IMR-90 (cell line): ENCODE data around the gene KIF13A. TPM values are rescaled to one million over a fixed set of nuclear protein-coding genes. Genes with fewer than 3 reads are reported as not detected.
A peak's percentile ranks its signal among the peaks of the same experiment; 100 is the strongest.

Experiments
- ATAC-seq: fragments of 200-7000 bp; cut with Tn5 transposase; 2 replicates; pipeline ENCODE4 v1.9.1; 2020; ENCODE audit warnings: low read depth, mild to moderate bottlenecking, moderate library complexity
- BruUV-seq: library from RNA; stranded (reverse); fragments of 400-500 nt; replicated peaks from 2 replicates; lab custom pipeline; 2021; lab: Mats Ljungman, UMichigan
- CTCF ChIA-PET: fragments of 300-600 bp; formaldehyde crosslinking; extraction: SDS; loops from one replicate; lab custom pipeline; 2021; ENCODE audit warnings: antibody characterized with exemption; lab: Yijun Ruan, JAX
- POLR2A ChIA-PET: fragments of 300-600 bp; sonication (Branson Sonifier 250); formaldehyde crosslinking; loops from one replicate; lab custom pipeline; 2022; ENCODE audit warnings: antibody characterized with exemption; ENCODE audit not compliant: unreplicated experiment; lab: Charles Lee
- DNase-seq: peaks from one replicate; pipeline ENCODE4 v3.0.0; 2013
- H2AFZ ChIP-seq: replicated peaks from 2 replicates; pipeline ENCODE3; 2013; ENCODE audit warnings: low read length, mild to moderate bottlenecking; ENCODE audit not compliant: poor library complexity
- H2AK5ac ChIP-seq: 2 replicates; pipeline ENCODE4 v1.6.1; 2013; ENCODE audit warnings: low read depth, low read length, inconsistent platforms
- H2AK9ac ChIP-seq: replicated peaks from 2 replicates; pipeline ENCODE3; 2013; ENCODE audit warnings: mild to moderate bottlenecking, low read depth, low read length, moderate library complexity; ENCODE audit not compliant: poor library complexity
- H2BK120ac ChIP-seq: 2 replicates; pipeline ENCODE4 v1.6.1; 2013; ENCODE audit warnings: low read depth, low read length, inconsistent platforms
- H2BK15ac ChIP-seq: 3 replicates; pipeline ENCODE4 v1.6.1; 2013; ENCODE audit warnings: low read depth, low read length, inconsistent platforms
- H2BK20ac ChIP-seq: 2 replicates; pipeline ENCODE4 v1.6.1; 2013; ENCODE audit warnings: low read depth, mild to moderate bottlenecking, inconsistent platforms, low read length, moderate library complexity
- H2BK5ac ChIP-seq: 2 replicates; pipeline ENCODE4 v1.6.1; 2013; ENCODE audit warnings: mild to moderate bottlenecking, low read depth, low read length, inconsistent platforms; ENCODE audit not compliant: poor library complexity, severe bottlenecking
- H3K14ac ChIP-seq: replicated peaks from 2 replicates; pipeline ENCODE4 v1.6.1; 2013; ENCODE audit warnings: low read depth, low read length, inconsistent platforms
- H3K18ac ChIP-seq: 2 replicates; pipeline ENCODE4 v1.6.1; 2013; ENCODE audit warnings: low read depth, low read length, control low read depth
- H3K23ac ChIP-seq: 2 replicates; pipeline ENCODE4 v1.6.1; 2013; ENCODE audit warnings: low read depth, low read length, inconsistent platforms
- H3K27ac ChIP-seq: 2 replicates; pipeline ENCODE4 v1.5.1; 2013; ENCODE audit warnings: mild to moderate bottlenecking, control low read depth, low read length; ENCODE audit not compliant: insufficient read depth
- H3K27me3 ChIP-seq: 2 replicates; pipeline ENCODE4 v1.6.1; 2013; ENCODE audit warnings: low read length; ENCODE audit not compliant: control insufficient read depth, insufficient read depth
- H3K36me3 ChIP-seq: 2 replicates; pipeline ENCODE4 v1.6.1; 2013; ENCODE audit warnings: low read length, mixed read lengths; ENCODE audit not compliant: control insufficient read depth, insufficient read depth
- H3K4ac ChIP-seq: 2 replicates; pipeline ENCODE4 v1.6.1; 2013; ENCODE audit warnings: low read depth, low read length, inconsistent platforms
- H3K4me1 ChIP-seq: 2 replicates; pipeline ENCODE4 v1.6.1; 2013; ENCODE audit warnings: low read length, mixed read lengths; ENCODE audit not compliant: control insufficient read depth, insufficient read depth
- H3K4me2 ChIP-seq: 2 replicates; pipeline ENCODE4 v1.6.1; 2013; ENCODE audit warnings: low read depth, mild to moderate bottlenecking, control low read depth, low read length, moderate library complexity
- H3K4me3 ChIP-seq: 2 replicates; pipeline ENCODE4 v1.5.1; 2013; ENCODE audit warnings: low read depth, mild to moderate bottlenecking, control low read depth, low read length, moderate library complexity; ENCODE audit not compliant: insufficient read depth
- H3K56ac ChIP-seq: 2 replicates; pipeline ENCODE4 v1.6.1; 2013; ENCODE audit warnings: low read length, inconsistent platforms; ENCODE audit not compliant: insufficient read depth; ENCODE audit errors: extremely low read depth
- H3K79me1 ChIP-seq, 2 experiments: 2 replicates each; pipeline ENCODE4 v1.6.1; 2013; ENCODE audit warnings: low read length in 2 of 2, inconsistent platforms in 1 of 2, low read depth in 1 of 2
- H3K9ac ChIP-seq: 2 replicates; pipeline ENCODE4 v1.6.1; 2013; ENCODE audit warnings: low read depth, low read length, control low read depth
- H3K9me1 ChIP-seq: 2 replicates; pipeline ENCODE4 v1.6.1; 2013; ENCODE audit warnings: low read length, inconsistent platforms; ENCODE audit not compliant: insufficient read depth
- H3K9me3 ChIP-seq: 2 replicates; pipeline ENCODE4 v1.6.1; 2013; ENCODE audit warnings: low read length; ENCODE audit not compliant: control insufficient read depth, insufficient read depth
- H4K20me1 ChIP-seq: 2 replicates; pipeline ENCODE4 v1.6.1; 2013; ENCODE audit warnings: low read length, inconsistent platforms; ENCODE audit not compliant: insufficient read depth
- H4K5ac ChIP-seq: 2 replicates; pipeline ENCODE4 v1.6.1; 2013; ENCODE audit warnings: mild to moderate bottlenecking, low read depth, low read length, control low read depth
- H4K8ac ChIP-seq, 2 experiments: 2 replicates each; pipeline ENCODE4 v1.6.1; 2013; ENCODE audit warnings: low read depth in 2 of 2, low read length in 2 of 2, control low read depth in 1 of 2, inconsistent platforms in 1 of 2
- H4K91ac ChIP-seq: 2 replicates; pipeline ENCODE4 v1.6.1; 2013; ENCODE audit warnings: low read depth, low read length, inconsistent platforms; ENCODE audit not compliant: insufficient read depth
- CEBPB ChIP-seq: IDR thresholded peaks from 2 replicates; pipeline ENCODE4 v1.6.1; 2012; ENCODE audit warnings: low read depth, low read length, improper control_type of control experiment
- MAFK ChIP-seq: IDR thresholded peaks from 2 replicates; pipeline ENCODE4 v1.6.1; 2012; ENCODE audit warnings: low read depth, low read length, improper control_type of control experiment
- MAZ ChIP-seq: IDR thresholded peaks from 2 replicates; pipeline ENCODE4 v1.6.1; 2012; ENCODE audit warnings: low read depth, mild to moderate bottlenecking, low read length, improper control_type of control experiment, moderate library complexity, borderline replicate concordance
- POLR2A ChIP-seq: IDR thresholded peaks from 2 replicates; pipeline ENCODE4 v1.6.1; 2012; ENCODE audit warnings: mild to moderate bottlenecking, low read depth, low read length
- RAD21 ChIP-seq: IDR thresholded peaks from 2 replicates; pipeline ENCODE4 v1.6.1; 2012; ENCODE audit warnings: low read length, improper control_type of control experiment
- RCOR1 ChIP-seq: IDR thresholded peaks from 2 replicates; pipeline ENCODE4 v1.6.1; 2012; ENCODE audit warnings: mild to moderate bottlenecking, low read length, improper control_type of control experiment; ENCODE audit not compliant: insufficient replicate concordance
- SMC3 ChIP-seq: fragments of 150-350 bp; IDR thresholded peaks from 2 replicates; pipeline ENCODE4 v1.6.1; 2016; ENCODE audit warnings: low read depth, mild to moderate bottlenecking, antibody characterized with exemption, low read length, moderate library complexity
- USF2 ChIP-seq: fragments of 150-350 bp; IDR thresholded peaks from 2 replicates; pipeline ENCODE4 v1.6.1; 2017; ENCODE audit warnings: mild to moderate bottlenecking, antibody characterized with exemption, low read length, low read depth
- WGBS, 2 experiments: methylation state at CpG; one replicate each; pipeline versions ENCODE4 v1.1.5 to v1.1.7; 2013; ENCODE audit warnings: missing lambda C conversion rate in 2 of 2; ENCODE audit not compliant: insufficient read length in 1 of 2; ENCODE audit errors: extremely low coverage in 2 of 2; 5-methylcytosine and 5-hydroxymethylcytosine counted together
- dilution Hi-C: fragments of 300-500 bp; cut with HindIII; formaldehyde crosslinking; loops from one replicate; pipeline ENCODE4 v1.14.3; 2018; ENCODE audit warnings: low sequenced_read_pairs; ENCODE audit not compliant: unreplicated experiment
- in situ Hi-C: fragments of 300-500 bp; cut with MboI; formaldehyde crosslinking; loops from 3 replicates; pipeline ENCODE4 v1.14.3; 2019; ENCODE audit warnings: low sequenced_read_pairs, inconsistent platforms, mixed read lengths
- intact Hi-C: fragments of 100-400 bp; cut with micrococcal nuclease; formaldehyde crosslinking; loops from 2 replicates; pipeline ENCODE4 v1.10.0; 2022
- polyA plus RNA-seq, 3 experiments: library from polyadenylated mRNA; depleted of rRNA; stranded (reverse); fragments of >200 nt; gene quantifications; 2 replicates each; pipeline ENCODE4 v1.2.3, GENCODE V29; 2012; ENCODE audit warnings: low replicate concordance in 1 of 3
- total RNA-seq: library from RNA; depleted of rRNA; stranded (reverse); fragments of >200 nt; gene quantifications from 2 replicates; pipeline ENCODE4 v1.2.3, GENCODE V29; 2012

Gene KIF13A
- total and polyA plus RNA-seq, 2 of the 4 experiments (the other 2 are of a cell fraction): 23.3 to 51.8 TPM

GRCh38 chr6:17716221-17716620 is 271.2 kb downstream of the KIF13A start:
- H3K36me3 ChIP-seq: no peaks in the 10 kb centered on the region
- H3K9me3 ChIP-seq: no peaks in the 10 kb centered on the region
- ATAC-seq (no peak), DNase-seq (peak; percentile 31)
- H3K18ac ChIP-seq: peak overlapping the region; percentile 95; the same call in 1 of the 2 replicates
- H3K4me1 ChIP-seq: peaks cover 11% of the 10 kb centered on the region
- peak overlapping the region; percentile 72 for H3K23ac ChIP-seq
- H4K91ac ChIP-seq: peak overlapping the region; percentile 72
- peaks cover 0 to 6% of the 10 kb centered on the region in 2 experiments; a peak in 2 of 4 replicates for H3K79me1 ChIP-seq
- no peak overlapping the region for H3K4me3 ChIP-seq
- in situ Hi-C loops: no loop called here
- H2BK5ac ChIP-seq: peak overlapping the region; percentile 77
- no peaks in the 10 kb centered on the region for H4K20me1 ChIP-seq
- intact Hi-C loops: no loop called here
- dilution Hi-C loops: no loop called here
- H3K27me3 ChIP-seq: no peaks in the 10 kb centered on the region
- peak overlapping the region; percentile 92 for H4K5ac ChIP-seq
- no CpG with 5 or more reads among the region's 2 CpGs for WGBS, 2 experiments
- ChIA-PET POLR2A (no interaction called here), CTCF (no interaction called here)
- H3K4ac ChIP-seq: peak overlapping the region; percentile 97
- H2AK9ac ChIP-seq: no peak overlapping the region
- H2BK15ac ChIP-seq: peak overlapping the region; percentile 96; the same call in 2 of the 3 replicates
- H2AK5ac ChIP-seq: peak overlapping the region; percentile 74
- H2BK20ac ChIP-seq: peak overlapping the region; percentile 71
- H2BK120ac ChIP-seq: peak overlapping the region; percentile 98
- H3K9me1 ChIP-seq: peaks cover 5% of the 10 kb centered on the region
- peak overlapping the region; percentile 35 to 94 for H4K8ac ChIP-seq
- peak overlapping the region; percentile 64; the same call in 1 of the 2 replicates for H3K4me2 ChIP-seq
- peak overlapping the region; percentile 67; the same call in 1 of the 2 replicates for H3K27ac ChIP-seq
- BruUV-seq: no TSS peak
- peak overlapping the region; percentile 75 for H2AFZ ChIP-seq
- TF ChIP-seq POLR2A (no peak), CEBPB (no peak), MAZ (no peak), RCOR1 (no peak), USF2 (no peak), SMC3 (no peak), RAD21 (no peak), MAFK (no peak)
- H3K14ac ChIP-seq: peak overlapping the region; percentile 94
- no peak overlapping the region for H3K9ac ChIP-seq
- H3K56ac ChIP-seq: no peak overlapping the region
